NCI-H82 treated with DMSO at 0.1 percent for 48 hours (cell line): ENCODE measurements around the gene PARP1.

Source experiments
- DNase-seq: peaks from one replicate; lab custom pipeline; 2025; ENCODE audit not compliant: unreplicated experiment; lab: John Stamatoyannopoulos, UW

Gene PARP1

GRCh38 chr1:226381226-226381998 is 26.5 kb downstream of the PARP1 start:
- no peak for DNase-seq

GRCh38 chr1:226378071-226378470 is 29.8 kb downstream of the PARP1 start:
- DNase-seq: no peak

GRCh38 chr1:226376300-226376699 is 31.6 kb downstream of the PARP1 start:
- no peak for DNase-seq

- no peak for DNase-seq
Measured at GRCh38 chr1:226373376-226373775, 34.5 kb downstream of the PARP1 start.

GRCh38 chr1:226372885-226373284 is 35.0 kb downstream of the PARP1 start:
- DNase-seq: no peak

- DNase-seq: no peak
Measured at GRCh38 chr1:226371866-226372490, 35.9 kb downstream of the PARP1 start.

- DNase-seq: no peak
Measured at GRCh38 chr1:226371027-226371694, 36.7 kb downstream of the PARP1 start.

GRCh38 chr1:226370144-226370923 is 37.6 kb downstream of the PARP1 start:
- no peak for DNase-seq

GRCh38 chr1:226369110-226369509 is 38.8 kb downstream of the PARP1 start:
- DNase-seq: no peak

GRCh38 chr1:226366290-226366689 is 41.6 kb downstream of the PARP1 start:
- no peak for DNase-seq

GRCh38 chr1:226365831-226366231 is 42.1 kb downstream of the PARP1 start:
- DNase-seq: no peak

- DNase-seq: no peak
Measured at GRCh38 chr1:226364901-226365565, 42.9 kb downstream of the PARP1 start.

GRCh38 chr1:226364514-226364899 is 43.4 kb downstream of the PARP1 start:
- no peak for DNase-seq

- no peak for DNase-seq
Measured at GRCh38 chr1:226363801-226364513, 43.9 kb downstream of the PARP1 start.

- DNase-seq: no peak
Measured at GRCh38 chr1:226362891-226363447, 44.9 kb downstream of the PARP1 start.

- DNase-seq: no peak
Measured at GRCh38 chr1:226362361-226362760, 45.5 kb downstream of the PARP1 start.

- no peak for DNase-seq
Measured at GRCh38 chr1:226360106-226360746, 47.7 kb downstream of the PARP1 start.

GRCh38 chr1:226357416-226357815 is 50.5 kb downstream of the PARP1 start:
- DNase-seq: no peak
